Ishikawa (cell line): ENCODE data around the gene SLC27A2.

ENCODE experiments used
- CEBPB ChIP-seq: IDR thresholded peaks from 2 replicates; pipeline ENCODE4 v1.6.1; 2012
- CREB1 ChIP-seq: IDR thresholded peaks from 2 replicates; pipeline ENCODE4 v1.6.1; 2012; ENCODE audit warnings: low read depth
- EGR1 ChIP-seq: IDR thresholded peaks from 2 replicates; pipeline ENCODE4 v1.6.1; 2012
- EP300 ChIP-seq: IDR thresholded peaks from 2 replicates; pipeline ENCODE4 v1.6.1; 2012; ENCODE audit warnings: borderline replicate concordance
- FOXM1 ChIP-seq: IDR thresholded peaks from 2 replicates; pipeline ENCODE4 v1.6.1; 2012; ENCODE audit warnings: low read depth, borderline replicate concordance
- MAX ChIP-seq: IDR thresholded peaks from 2 replicates; pipeline ENCODE4 v1.6.1; 2012
- NFIC ChIP-seq: IDR thresholded peaks from 2 replicates; pipeline ENCODE4 v1.6.1; 2012
- RAD21 ChIP-seq: IDR thresholded peaks from 2 replicates; pipeline ENCODE4 v1.6.1; 2012; ENCODE audit warnings: low read depth
- REST ChIP-seq: IDR thresholded peaks from 2 replicates; pipeline ENCODE4 v1.6.1; 2012; ENCODE audit warnings: low read depth, mild to moderate bottlenecking
- TAF1 ChIP-seq: IDR thresholded peaks from 2 replicates; pipeline ENCODE4 v1.6.1; 2012; ENCODE audit warnings: low read depth, mild to moderate bottlenecking
- TCF12 ChIP-seq: IDR thresholded peaks from 2 replicates; pipeline ENCODE4 v1.6.1; 2012; ENCODE audit warnings: low read depth
- TEAD4 ChIP-seq: IDR thresholded peaks from 2 replicates; pipeline ENCODE4 v1.6.1; 2012
- USF1 ChIP-seq: IDR thresholded peaks from 2 replicates; pipeline ENCODE4 v1.6.1; 2012
- YY1 ChIP-seq: IDR thresholded peaks from 2 replicates; pipeline ENCODE4 v1.6.1; 2012; ENCODE audit warnings: low read depth
- ZBTB7A ChIP-seq: IDR thresholded peaks from 2 replicates; pipeline ENCODE4 v1.6.1; 2012; ENCODE audit warnings: low read depth

The SLC27A2 gene

GRCh38 chr15:50224606-50225005 is 42.6 kb downstream of the SLC27A2 start:
- no peak for TF ChIP-seq CEBPB

GRCh38 chr15:50225057-50225456 is 43.1 kb downstream of the SLC27A2 start:
- TF ChIP-seq FOXM1 (no peak), EGR1 (no peak), TEAD4 (no peak), ZBTB7A (no peak), MAX (no peak)

- TF ChIP-seq FOXM1 (no peak), MAX (no peak), CEBPB (no peak), USF1 (no peak), RAD21 (no peak), EGR1 (no peak), REST (no peak), TAF1 (no peak), YY1 (no peak), NFIC (no peak), TCF12 (no peak), CREB1 (no peak), TEAD4 (no peak), EP300 (no peak)
Observed at GRCh38 chr15:50225938-50226337, 43.9 kb downstream of the SLC27A2 start.

GRCh38 chr15:50227076-50227475 is 45.1 kb downstream of the SLC27A2 start:
- TF ChIP-seq CEBPB (no peak), TCF12 (no peak), EGR1 (no peak), YY1 (no peak), RAD21 (no peak), CREB1 (no peak), USF1 (no peak), TAF1 (no peak), TEAD4 (no peak)

- no peak for TF ChIP-seq EGR1
- no peak for TF ChIP-seq FOXM1
- TF ChIP-seq CEBPB, result no peak
- TF ChIP-seq NFIC, result no peak
- no peak for TF ChIP-seq ZBTB7A
- no peak for TF ChIP-seq EP300
- TF ChIP-seq REST, result no peak
- TF ChIP-seq TCF12, result no peak
- no peak for TF ChIP-seq YY1
- no peak for TF ChIP-seq RAD21
- TF ChIP-seq CREB1, result no peak
- no peak for TF ChIP-seq MAX
- TF ChIP-seq TAF1, result no peak
- TF ChIP-seq TEAD4, result no peak
- TF ChIP-seq USF1, result no peak
Observed at GRCh38 chr15:50228866-50229265, 46.9 kb downstream of the SLC27A2 start.

- TF ChIP-seq TAF1 (no peak), ZBTB7A (no peak), RAD21 (no peak), TEAD4 (no peak), REST (no peak), USF1 (no peak), NFIC (no peak), EGR1 (no peak), EP300 (no peak), TCF12 (no peak), YY1 (no peak), MAX (no peak), FOXM1 (no peak)
Observed at GRCh38 chr15:50229336-50229735, 47.3 kb downstream of the SLC27A2 start.
